GM19035 (cell line): ENCODE results near the gene ZKSCAN4.

ENCODE experiments used
- ATAC-seq: cut with Tn5 transposase; IDR thresholded peaks from one replicate; pipeline ENCODE4 v1.9.1; 2021; ENCODE audit not compliant: unreplicated experiment

ZKSCAN4 gene

DNA sequence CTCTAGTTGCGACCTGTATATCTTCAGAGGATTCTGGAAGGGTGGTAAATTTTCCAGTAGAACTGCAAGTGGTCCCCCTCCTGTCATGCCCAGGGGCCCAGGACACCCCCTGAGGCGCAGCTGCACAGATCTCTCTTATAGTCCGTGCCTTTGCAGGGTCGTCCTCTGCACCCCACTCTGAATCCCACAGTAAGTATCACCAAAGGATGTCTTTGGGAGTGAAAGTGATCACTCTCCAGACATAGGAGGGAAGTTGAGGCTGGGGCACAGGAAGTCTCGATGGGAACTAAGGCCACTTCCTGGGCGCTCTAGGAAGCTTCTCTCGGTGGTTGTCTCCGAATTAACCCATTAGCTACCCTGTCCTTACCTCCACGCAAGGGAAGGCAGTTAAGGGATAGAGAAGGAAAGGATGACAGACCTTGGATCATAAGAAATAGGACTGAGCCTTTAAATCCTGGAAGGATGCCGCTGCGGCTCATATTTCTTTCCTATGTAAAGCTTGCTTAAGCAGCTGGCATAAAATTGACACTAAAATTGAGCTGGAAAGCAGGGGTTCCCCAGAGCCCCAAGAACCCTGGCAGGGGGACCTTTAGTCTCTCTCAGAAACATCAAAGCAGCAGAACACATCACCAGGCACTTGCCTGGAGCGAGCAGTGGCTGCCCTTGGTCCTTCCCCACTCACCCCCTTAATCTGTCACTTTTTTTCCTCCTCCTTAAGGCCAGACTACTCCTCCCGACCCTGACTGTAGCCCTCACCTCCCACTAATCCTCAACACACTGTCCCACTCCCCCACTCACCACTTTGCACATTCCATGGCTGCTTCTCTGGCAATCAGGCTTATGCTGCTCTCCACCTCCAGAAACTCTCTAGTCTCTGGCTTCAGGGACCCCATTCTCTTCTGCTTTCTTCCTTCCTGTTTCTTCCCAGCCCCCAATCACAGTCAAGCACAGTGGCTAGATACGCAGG is at the start of gene ZKSCAN4:
TSS of gene ZKSCAN4 (minus strand) at position 261 of the 967 bp plus-strand sequence. CDS start 289 bp downstream, outside the sequence.
- ATAC-seq = peak; percentile 81

DNA sequence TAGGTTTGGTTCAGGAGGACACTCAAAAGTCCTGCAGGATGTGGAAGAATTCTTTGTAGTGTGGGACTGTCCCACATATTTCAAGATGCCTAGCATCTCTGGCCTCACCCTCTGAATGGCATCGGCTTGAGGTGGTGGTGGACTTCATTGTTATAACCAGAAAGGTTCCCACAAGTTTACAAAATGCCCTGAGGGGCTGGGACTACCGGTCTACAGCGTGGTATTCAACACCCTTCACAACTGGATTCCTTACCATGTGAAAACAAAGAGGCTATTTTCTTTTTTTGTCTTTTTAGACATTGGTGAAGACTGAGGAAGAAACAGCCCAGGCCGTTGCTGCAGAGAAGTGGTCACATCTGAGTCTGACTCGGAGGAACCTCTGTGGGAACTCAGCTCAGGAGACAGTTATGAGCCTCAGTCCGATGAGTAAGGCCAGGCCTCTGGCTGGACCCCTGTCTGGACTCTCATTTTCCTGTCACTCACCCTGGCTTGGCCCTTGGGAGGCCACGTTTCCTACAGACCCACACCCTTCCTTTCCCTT is 44.5 kb upstream of the ZKSCAN4 start:
- no peak for ATAC-seq

DNA sequence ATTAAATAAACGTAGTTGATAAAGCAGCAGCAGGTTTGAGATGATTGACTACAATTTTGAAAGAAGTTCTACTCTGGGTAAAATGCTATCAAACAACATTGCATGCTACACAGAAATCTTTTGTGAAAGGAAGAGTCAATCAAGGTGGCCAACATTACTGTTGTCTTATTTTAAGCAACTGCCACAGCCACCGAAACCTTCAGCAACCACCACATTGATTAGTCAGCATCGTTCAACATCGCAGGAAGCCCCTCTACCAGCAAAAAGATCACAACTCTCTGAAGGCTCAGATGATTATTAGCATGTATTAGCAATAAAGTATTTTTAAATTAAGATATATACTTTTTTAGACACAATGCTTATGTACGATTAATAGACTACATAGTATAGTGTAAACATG is 43.3 kb upstream of the ZKSCAN4 start:
- ATAC-seq = no peak

DNA sequence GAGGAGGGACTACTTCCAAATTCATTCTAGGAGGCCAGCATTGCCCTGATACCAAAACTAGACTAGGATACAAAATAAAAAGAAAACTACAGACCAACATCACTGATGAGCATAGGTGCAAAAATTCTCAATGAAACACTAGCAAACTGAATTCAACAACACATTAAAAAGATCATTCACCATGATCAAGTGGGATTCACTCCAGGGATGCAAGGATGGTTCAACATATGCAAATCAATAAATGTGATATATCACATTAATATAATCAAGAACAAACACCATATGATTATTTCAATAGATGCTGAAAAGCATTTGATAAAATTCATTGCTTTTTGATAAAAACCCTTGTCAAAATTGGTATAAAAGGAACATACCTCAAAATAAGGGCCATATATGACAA is 39.5 kb upstream of the ZKSCAN4 start:
- ATAC-seq = no peak

DNA sequence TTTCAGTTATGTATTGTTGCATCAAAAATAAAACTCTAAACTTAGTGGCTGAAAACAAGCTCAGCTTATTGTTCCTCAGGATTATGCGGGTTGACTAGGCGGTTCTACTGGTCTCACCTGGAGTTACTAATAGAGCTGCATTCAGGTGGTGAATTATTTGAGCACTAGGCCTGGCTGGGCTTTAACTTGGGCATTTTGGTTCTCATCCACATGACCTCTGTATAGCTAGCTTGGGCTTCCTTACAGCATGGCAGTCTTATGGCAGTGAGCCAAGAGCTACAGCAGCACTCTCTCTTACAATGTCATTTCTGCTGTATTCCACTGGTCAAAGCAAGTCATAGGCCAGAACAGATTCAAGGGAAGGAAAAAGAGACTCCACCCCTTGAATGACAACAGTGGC is 30.9 kb upstream of the ZKSCAN4 start:
- ATAC-seq = no peak

DNA sequence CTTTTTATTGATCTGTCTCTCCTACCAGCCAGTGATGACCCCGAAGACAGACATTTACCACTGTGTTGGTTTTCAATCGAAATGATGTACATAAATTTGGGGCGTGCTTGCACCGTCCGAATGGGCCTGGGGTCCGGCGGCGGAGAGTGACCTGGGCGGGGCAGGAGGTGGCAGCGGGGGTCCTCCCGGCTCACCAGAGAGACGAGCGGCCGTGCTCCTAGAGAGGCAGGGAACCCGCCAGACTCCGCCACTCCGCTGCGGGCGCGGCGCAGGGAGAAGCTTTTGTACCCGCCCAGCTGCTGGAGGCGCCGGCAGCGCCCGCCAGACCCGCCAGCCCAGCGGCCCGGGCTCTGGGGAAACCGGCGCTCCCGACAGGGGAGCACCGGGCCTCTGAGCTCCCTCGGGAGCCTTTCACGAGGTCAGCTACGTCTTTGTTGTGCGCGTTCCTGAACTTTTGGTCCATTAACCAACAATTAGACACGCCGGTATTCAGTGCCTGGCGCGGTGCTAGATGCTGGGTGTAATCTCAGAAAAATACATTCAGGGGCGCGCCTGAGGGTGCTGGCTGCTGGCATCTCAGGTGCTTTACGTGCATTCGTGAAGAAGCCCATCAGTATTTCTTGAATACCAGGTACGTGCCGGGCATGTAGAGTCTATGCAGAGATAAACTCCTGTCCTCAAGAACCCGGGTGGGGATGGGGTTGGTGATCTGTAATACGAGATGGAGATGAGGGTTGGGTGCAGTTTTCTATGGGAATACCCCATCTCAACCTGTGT is 29.4 kb upstream of the ZKSCAN4 start, which contains the start of gene PGBD1:
TSS of gene PGBD1 (plus strand) at position 285 of the 777 bp plus-strand sequence. CDS start 2,242 bp downstream, outside the sequence.
- peak; percentile 88 for ATAC-seq

DNA sequence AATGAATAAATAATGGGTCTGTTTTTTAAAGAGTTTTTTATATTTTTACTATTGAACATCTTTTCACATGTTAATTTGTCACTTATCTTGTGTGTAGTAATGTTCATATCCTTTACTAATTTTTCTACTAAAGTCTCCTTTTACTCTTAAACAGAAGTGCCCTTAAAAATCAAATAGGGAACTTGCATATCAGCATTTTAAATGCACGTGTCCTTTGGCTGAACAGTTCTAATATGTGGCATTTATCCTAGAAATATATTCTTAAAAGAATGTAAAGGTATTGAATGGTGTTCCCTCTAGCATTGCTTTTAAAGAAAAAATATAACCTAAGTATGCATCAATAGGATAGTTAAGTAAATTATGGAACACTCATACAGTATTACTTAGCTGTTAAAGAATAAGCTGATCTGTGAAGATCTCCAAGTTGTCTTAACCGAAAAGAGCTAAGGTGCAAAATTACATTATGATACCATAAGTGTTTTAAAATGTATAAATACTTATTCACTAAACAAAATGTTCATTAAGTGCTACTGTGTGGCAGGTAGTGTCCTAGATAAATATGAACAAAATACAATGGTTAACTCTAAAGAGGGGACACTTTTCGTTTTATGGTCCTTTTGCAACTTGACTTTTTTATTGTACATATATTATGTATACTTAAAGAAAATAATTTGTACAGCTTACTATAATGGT is 28.7 kb upstream of the ZKSCAN4 start:
- ATAC-seq = no peak

DNA sequence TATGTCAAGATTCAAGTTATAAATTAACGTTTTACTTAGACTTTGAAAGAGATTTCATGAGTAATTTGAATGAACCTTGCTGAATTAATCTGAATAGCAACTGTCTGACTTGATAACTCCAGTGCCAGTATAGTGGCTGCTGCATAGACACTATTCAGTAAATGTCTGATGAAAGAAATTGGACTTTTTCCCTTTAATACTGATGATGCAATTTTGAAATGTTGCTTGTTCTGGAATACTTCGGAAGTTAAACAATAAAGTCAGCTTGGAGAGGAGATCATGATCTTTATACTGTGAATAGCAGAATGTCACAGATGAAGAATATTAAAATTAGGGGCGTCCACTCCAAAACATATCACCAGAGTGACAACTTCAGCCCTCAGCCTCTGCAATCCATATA is 25.7 kb upstream of the ZKSCAN4 start:
- ATAC-seq = no peak

DNA sequence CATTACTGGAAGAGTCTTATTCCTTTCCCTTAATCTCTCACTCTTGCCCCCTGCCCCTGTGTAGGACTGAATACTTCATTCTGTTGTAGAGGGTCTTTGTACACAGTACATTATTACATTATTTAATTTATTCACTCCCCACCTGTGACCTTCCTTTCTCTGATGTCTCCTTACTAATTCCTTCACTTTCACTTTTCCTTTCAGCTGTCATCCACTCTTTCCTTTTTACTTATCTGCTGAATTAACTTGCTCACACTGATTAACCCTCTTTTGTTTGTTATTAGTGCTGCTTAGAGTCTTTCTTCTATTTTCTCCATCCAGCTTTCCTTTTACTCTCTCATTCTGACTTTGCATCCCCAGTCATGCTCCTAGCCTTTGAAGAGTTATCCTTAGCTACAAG is 22.8 kb upstream of the ZKSCAN4 start:
- ATAC-seq = no peak

DNA sequence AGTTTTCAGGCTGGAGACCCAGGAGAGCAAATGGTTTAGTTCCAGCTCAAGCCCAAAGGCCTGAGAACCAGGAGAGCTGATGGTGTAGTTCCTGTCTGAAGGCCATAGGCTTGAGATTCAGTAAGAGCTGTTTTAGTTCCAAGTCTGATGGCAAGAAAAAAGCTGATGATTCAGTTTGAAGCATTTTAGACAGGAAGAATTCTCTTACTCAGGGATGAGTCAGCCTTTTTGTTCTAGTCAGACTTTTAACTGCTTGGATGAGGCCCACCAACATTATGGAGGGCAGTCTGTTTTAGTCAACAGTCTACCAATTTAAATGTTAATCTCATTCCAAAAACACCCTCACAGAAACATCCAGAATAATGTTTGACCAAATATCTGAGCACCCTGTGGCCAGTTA is 17.4 kb upstream of the ZKSCAN4 start:
- no peak for ATAC-seq

DNA sequence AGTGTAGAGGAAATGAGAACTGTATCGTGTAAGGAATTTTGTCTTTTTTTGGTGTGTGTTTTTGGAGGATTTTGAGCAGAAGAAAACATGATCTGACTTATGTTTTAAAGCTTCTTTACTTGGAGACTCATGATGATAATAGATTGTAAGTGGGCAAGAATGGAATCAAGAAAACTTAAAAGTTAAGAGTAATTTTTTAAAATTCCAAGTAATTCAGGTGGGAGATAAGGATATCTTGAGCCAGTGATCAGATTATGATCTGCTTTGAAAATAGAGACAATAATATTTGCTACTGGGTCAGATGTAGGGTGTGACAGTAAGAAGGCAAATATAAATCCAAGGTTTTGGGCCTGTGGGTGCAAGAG is 15.6 kb upstream of the ZKSCAN4 start:
- ATAC-seq = no peak

DNA sequence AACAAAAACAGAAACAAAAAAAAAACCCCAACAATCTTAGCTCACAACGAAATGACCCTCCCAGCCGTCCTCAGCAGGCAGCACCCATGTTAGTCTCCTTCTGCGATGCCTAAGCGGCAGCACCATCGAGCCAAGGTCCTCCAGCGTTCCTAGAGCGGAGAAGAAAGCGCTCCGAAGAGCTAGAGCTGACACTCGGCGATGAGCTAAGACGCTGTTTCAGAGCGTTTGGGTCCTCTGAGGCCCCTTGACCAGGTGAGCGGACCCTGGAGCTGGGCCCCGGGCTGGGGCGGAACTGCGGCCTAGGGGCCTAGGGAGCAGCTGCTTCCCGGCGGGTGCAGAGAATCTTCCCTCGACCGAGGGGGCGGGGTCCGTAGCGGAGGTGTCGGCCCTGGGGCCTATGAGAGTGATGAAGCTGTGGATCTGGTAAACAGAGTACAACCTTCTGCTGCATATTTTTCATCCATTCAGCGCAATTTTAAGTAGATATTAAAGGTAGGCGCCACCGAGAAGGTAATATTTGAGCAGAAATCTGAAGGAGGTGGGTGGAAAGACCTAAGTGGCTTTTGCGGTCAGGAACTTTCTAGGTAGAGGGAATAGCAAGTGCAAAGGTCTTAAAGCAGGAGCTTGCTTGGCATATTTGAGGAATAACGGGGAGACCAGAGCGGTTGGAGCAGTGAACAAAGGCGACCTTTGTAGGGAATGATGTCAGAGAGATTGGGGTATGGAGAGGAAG is 15.1 kb upstream of the ZKSCAN4 start, which contains the start of gene ZSCAN26:
TSS of gene ZSCAN26 (plus strand) at position 182 of the 733 bp plus-strand sequence. CDS start 4,777 bp downstream, outside the sequence.
- ATAC-seq = peak; percentile 96

DNA sequence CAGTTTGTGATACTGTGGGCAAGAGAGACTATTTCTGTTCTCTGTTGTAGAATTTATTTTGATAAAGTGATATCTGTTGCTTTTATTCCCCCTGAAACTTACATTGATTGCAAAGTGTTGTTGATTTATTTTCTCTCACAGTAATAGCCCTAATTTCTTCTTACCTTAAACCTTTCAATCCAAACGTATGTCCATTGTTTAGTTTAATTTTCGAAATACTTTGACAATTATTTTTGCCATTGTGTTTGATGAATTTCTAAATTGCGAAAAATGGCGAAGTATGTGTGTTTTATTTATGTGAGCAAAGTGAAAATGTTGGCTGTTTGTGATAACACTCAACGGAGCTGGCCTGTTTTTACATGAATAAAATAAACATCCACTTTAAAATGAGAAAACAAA is 14.5 kb upstream of the ZKSCAN4 start:
- ATAC-seq = no peak

DNA sequence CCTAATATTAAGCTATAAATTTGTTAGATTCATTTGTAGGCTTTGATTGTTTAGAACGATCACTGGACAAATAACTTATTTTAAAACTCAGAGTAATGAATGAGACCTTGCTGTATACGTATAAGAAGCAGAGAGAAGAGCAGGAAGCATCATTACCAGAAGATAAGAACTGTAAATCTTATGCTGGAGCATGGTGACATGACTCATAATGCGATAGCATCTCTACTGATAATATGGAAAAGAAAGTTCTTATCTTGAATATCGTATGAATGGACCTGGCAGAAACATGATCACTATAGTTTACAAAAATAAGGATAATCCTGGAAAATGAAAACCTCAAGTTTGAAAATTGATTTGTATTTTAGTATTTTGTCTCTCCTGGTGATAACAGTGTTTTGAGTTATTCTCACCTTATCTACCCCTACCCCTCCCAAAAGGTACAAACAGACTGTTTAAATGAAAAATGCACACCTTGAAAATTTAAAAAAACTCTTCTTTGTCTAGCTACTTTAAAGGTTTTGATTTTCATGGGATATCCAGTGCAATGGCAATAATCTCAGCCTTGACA is 12.8 kb upstream of the ZKSCAN4 start:
- no peak for ATAC-seq

DNA sequence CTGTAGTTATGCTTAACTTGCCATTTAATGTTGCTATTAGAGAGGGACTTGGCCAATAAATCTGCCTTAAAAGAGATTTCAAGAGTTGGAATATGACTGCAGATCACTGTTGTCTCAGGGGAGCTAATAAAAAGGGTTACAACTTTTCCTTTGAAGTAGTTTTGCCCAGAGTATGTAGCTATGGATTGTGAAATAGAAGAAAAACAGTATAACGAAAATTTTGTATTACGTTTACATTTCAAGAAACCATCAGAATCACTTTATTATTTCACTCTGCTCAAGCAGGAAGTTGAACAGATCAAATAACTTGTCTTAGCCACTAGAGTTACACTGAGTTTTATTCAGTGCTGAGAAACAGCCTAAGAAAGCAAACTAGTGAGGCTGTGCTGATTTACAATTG is 11.9 kb upstream of the ZKSCAN4 start:
- ATAC-seq = no peak

DNA sequence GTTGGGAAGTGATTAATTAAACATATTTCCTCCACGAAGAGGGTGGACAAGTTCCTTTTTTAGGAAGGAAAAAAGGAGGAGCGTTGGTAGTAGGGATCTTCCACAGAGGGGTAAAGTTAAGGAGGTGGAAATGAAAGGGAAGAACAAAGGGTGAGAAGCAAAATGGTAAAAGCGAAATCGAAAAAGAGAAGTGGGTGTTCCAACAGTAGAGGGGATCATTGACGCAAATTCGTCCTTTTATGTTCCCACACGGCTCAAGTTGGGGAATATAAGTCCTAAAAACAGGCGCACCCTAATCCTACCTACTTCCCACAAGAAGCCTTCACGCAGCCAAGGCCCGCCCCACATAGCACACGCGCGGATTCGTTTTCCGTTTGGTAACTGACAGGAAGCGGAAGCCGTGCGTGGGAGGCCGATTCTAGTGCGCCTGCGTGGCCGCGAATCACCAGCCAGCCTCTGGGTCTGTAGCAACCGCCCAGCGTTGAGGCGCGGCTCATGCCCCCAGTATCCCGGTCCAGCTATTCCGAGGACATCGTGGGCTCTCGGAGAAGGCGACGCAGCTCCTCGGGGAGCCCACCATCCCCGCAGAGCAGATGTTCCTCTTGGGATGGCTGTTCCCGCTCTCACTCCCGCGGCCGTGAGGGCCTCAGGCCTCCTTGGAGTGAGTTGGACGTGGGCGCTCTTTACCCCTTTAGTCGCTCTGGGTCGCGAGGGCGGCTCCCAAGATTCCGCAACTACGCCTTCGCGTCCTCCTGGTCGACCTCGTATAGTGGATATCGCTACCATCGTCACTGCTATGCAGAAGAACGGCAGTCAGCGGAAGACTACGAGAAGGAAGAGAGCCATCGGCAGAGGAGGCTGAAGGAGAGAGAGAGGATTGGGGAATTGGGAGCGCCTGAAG is 7.1 kb upstream of the ZKSCAN4 start, which contains the start of gene NKAPL:
TSS of gene NKAPL (plus strand) at position 421 of the 901 bp plus-strand sequence. CDS start at position 496, 75 bp downstream.
- no peak for ATAC-seq

DNA sequence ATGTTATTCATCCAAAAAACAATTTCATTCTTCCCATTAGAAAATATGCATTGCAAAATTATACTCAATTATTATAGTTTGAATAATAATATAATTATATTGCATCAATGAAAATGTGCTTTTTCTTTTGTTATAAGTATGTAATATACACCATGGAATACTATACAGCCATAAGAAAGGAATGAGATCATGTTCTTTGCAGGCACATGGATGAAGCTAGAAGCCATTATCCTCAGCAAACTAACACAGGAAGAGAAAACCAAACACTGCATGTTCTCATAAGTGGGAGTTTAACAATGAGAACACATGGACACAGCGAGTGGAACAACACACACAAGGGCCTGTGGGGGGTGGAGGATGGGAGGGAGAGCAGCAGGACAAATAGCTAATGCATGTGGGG is 5.0 kb upstream of the ZKSCAN4 start:
- no peak for ATAC-seq

DNA sequence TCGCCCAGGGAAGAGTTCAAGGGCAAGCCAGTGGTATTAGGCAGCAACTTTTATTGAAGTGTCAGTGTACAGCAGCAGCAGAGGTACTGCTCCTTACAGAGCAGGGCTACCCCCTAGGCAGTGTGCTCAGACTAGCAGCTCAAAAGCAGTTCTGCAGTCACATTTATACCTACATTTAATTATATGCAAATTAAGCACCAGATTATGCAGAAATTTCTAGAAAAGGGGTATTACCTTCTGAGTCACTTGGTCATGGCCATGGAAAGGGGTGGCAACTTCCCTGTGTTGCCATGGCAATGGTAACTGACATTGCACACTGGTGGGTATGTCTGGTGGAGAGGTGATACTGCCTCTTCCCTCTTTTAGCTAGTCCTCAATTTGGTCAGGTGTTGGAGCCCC is 2.1 kb upstream of the ZKSCAN4 start:
- no peak for ATAC-seq

DNA sequence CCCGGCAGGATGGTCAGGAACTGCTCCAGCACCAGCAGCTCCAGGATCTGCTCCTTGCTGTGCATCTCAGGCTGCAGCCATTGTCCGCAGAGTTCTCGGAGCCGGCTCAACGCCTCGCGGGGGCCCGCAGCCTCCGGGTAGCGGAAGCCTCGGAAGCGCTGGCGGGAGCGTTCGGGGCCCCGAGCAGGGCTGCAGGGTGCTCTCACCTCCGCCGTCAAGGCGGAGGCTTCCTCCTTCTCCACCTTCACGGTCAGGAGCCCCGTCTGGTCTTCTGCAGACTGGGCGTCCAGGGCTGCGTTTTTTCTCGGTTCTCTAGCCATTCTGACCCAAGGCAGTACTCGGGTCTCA is 434 bp downstream of the ZKSCAN4 start:
- ATAC-seq = peak; percentile 47
